ENCODE data around the gene NOXO1. TPM values are rescaled to one million over a fixed set of nuclear protein-coding genes. Genes with fewer than 3 reads are reported as not detected.
A peak's percentile ranks its signal among the peaks of the same experiment; 100 is the strongest.
"Not testable (repeated sequence)": the region's sequence is repeated elsewhere in the genome, so short reads cannot be mapped to it uniquely, and the experiment has no call there.

The NOXO1 gene
- total RNA-seq, 1 donor from 2014 or later: 4.6 TPM

DNA sequence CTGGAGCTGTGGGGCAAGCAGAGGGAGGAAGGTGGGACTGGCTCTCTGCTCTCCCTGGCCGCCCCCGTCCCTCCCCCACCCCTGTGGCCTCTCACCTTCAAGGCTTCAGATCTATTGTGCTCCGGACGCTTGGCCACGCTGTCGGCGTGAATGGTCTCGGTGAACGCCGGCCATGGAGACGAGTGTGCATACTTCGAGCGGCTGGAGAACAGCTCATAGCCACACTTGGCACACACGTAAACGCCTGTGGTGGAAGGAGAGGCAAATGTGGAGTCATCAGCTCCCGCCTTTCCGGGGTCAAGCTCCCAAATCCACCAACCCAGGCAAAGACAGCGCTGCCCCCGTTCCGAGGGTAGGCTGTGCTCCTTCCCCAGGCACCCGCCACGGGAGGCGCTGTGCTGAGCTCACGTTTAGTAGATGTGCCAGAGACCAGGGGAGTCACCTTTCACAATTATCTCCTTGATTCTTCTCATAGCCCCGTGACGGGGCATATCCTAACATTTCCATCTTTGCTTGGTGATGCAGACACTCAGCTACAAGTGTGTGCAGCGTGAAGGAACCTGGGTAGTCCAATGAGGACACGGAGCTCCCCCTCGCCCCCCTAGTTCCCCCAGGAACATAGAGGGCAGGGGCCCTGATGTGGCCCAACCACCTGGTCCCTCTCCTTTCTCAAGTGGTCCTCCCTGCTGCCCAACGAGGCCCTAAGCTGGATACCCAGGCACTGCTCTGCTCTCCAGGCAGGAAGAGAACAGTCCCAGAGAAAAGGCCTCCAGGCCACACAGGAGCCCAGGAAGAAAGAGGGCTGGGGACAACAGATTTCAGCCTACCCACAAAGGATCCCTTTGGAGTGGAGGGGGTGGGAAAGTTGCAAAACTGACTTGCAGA lies 39.9 kb downstream of the NOXO1 start:
- ATAC-seq: no peak

DNA sequence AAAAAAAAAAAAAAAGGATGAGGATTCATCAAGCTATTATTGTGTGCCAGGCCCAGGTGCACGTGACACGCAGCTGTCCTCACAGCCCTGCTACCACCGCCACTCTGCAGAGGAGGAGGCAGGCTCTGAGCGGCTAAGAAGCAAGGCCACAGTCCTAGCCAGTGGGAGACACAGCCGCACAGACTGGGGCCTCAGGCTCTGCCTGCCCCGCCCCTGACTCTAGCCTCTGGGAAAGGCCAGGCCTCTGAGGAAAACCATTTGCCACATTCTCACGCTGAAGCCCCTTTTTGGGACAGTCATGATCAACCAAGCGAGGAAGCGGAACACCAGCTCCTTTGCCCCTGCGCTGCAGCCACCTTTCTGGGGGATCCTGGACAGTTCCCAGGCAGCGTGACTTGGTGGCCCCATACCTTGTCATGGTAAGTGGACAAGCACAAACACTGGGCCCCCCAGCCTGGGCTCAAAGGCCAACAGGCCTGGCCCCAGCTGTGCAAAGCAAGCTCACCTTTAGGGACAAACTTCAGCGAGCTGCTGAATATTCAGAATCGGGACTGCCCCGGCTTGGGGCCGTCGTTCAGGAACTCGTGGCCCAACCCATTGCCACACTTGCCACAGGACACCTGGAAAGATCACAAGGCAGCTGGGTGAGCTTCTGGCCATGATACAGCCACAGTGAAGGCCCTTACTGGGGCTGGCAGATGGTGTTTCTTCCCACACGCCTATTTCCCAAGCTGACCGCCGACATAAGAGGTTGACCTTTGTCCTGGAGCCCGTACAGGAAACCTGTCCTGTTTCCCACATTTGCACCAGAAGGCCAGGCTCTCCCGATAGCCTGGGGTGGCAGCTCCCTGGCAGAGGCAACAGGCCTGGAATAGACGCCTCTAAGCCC lies 40.8 kb downstream of the NOXO1 start:
- ATAC-seq: no peak

DNA sequence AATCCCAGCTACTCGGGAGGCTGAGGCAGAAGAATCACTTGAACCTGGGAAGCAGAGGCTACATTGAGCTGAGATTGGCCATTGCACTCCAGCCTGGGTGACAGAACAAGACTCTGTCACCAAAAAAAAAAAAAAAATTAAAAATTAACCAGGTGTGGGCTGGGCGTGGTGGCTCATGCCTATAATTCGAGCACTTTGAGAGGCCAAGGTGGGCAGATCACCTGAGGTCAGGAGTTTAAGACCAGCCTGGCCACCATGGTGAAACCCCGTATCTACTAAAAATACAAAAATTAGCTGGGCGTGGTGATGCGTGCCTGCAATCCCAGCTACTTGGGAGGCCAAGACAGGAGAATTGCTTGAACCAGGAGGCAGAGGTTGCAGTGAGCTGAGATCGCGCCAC lies 41.4 kb downstream of the NOXO1 start:
- ATAC-seq: not testable (repeated sequence)

DNA sequence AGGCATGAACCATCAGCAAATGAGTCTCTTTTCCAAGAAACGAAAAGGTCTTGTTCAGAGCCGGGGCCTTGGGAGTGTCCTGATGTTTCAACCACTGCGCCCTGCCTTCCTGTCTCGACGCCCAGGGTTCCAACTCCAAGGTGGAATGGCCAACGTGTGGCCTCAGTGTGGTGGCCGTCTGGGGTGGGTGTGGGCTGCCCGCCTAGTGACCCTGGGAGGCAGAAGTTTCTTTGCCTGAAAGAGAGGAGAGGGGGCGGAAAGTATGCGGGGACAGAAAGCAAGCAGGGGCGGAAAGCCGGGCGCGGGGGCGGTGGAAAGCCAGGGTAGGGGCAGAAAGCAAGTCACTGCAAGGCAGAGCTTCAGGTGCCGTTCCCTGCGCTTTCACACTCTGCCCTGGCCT lies 42.4 kb downstream of the NOXO1 start:
- ATAC-seq: no peak

DNA sequence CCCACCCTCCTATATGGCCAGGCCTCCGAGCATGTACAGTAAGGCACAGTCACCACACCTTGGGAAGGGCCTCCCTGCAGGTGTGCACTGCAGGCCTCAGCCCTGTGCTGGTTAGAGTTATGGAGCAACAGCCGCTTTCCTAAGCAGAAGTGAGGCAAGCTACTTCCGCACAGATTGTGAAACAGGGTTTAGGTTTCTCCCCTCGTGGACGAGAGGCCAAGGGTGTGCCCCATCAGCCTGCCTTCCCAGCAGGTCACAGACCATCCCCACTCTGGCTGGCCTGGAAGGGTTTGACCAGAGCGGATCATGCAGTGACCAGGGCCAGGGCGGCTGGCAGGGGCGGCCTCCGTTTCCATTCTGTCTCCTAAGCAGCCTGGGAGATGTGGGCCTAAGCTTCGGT lies 43.0 kb downstream of the NOXO1 start:
- ATAC-seq: peak; percentile 34

DNA sequence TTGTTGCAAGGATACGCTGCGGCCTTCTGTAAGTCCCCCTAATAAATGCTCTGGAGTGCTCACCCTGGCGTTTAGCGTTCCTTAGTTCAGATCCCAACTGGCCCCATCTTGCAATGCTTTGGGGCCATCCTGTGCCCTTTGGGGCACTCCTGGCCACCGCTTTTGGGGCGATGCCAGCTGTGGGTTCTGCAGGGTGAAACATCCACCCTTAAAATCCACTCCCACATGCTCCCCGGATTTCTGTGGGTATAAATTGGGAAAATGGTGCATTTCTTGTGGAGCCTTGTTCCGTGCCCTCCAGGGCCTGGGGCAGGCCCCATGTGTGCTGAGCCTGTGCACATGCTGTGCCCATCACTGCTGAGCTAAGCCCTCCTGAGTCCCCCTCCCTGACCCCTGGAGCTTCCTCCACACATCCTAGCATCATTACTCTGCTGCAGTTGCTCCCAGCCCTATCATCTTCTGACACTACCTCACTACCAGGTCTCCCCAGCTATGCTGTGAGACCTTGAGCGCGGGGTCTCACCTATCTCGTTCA lies 44.3 kb downstream of the NOXO1 start:
- no peak for ATAC-seq

DNA sequence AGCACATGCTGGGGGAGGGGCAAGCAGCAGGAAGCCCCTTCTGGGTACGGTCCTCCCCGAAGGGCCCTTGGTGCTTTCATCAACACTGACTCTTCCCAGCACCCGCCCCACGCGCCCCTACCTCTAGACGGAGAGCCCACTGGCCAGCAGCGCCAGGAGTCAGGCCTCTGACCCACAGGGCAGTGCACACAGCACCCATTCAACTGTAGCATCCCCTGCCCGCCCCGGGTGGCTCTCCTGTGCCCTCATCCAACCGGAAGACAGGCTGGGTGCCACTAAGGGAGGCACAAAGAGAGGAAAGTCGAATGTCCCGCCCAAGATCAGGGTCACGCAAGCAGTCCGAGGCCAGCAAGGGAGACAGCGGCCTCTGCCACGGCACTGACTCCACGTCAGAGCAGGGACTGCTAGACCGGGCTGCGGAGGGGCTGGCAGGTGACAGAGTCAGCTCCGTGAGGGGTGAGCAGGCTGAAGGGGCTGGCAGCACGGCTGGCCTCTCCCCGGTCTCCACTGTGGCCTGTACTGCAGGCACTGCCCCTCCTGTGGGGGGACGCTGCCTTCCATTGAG lies 48.1 kb downstream of the NOXO1 start:
- ATAC-seq: no peak

DNA sequence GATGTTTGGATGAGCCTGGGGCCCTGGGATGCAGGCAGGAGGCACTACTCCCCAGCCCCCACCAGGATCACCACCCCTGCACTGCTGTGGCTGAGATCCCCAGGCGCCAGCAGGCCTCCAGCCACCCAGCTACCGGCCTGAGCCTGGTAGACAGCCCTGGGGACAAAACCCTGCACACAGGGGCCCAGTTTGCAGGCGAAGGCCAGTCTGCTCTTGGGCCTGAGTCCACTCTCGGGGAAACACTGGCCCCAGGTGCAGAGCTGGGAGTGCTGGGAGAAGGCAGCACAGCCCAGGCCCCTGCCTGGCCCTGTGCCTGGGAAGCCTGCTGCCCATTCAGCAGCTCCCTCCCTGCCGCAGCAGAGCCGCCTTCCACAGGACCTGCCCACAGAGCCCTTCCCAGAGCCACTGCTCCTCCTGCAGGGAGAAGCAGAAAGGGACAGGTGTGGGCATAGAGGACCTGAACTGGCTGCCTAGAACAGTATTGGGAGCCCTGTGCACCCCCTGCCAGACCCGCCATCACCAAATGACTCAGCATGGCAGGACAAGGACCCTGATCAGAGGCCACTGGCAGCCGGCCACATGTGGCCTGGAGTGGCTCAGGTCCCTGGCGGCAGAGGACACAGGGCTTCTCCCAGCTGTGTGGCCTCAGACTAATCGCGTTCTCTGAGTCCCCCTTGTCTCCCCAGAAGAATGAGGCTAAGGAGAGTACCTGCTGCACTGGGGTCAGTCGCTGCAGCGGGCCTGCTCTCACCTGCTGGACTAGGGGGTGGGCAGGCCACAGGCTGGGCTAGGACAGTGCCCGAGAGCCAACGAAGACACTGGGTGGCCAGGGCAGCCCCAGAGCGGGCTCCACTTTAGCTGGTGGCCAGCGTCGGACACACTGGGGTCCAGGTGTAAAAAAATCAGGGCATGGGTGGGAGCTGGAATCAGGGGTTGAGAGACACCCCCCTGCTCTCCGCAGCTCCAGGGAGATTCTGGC lies 48.9 kb downstream of the NOXO1 start:
- ATAC-seq: peak; percentile 11

DNA sequence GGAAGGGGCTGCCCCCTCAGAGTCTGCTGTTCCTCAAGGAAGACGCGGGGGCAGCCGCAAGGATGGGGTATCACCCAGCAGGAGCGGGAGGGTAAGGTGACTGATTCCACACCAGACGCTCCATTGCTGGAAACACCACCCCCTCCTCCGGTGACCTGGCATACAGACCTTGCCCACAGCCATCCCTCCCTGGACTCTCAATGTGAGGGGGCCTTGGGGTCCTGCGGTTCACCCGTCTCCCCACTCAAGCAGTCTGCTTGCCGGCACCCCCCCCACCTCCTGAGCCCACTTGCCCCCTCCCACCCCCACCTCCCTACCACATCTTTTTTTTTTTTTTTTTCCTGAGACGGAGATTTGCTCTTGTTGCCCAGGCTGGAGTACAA lies 50.9 kb downstream of the NOXO1 start:
- ATAC-seq: no peak

DNA sequence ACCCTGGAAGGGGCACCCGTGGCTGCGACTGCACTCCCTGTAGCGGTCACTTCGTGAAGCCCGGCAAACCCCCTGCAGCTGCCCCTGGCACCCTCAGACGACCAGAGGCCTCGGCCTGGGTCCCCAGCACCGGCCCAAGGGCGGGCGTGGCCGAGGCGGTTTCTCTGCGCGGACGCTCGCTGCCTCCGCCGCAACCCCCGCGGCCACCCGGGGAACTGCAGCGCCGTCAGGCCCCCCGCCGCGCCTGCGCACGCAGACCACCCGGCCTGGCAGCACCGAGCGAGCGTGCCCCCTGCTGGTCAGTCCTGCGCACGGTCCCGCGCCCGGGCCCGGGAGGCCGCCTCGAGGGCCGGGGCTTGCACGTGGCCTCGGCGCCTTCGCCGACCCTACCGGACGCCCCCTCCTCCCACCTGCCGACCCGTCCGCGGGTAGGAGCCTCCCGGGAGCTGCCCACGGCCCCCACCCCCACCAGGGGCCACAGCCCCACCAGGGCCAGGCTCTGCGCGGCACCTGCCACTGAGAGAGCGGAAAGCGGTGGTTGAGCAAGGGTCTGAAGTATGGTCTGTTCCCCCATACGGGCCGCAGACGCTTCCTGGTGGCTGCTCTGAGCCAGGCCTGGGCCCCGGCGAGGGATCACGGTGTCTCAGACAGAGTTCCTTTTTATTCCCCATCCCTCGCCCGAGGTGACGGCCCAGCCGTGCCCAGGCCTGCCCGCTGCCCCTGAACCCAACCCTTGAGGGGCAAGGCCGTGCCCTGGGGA lies 51.5 kb downstream of the NOXO1 start:
- peak; percentile 94 for ATAC-seq

DNA sequence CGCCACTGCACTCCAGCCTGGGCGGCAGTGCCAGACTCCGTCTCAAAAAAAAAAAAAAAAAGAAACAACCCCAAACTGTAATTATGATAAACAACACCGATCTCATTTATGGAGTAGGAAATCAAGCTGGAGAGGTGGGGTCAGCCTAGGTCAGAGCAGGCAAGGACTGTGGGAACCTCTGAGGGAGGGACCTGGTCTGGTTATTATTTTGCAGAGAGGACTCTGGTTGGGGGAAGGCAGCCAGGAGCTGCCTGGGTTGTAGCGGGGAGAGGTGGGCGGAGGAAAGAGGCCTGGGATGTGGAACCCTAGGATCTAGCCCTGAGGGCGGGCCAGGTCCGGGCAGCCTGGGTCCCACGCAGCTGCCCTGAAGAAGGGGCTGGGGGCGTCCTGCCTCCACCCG lies 52.2 kb downstream of the NOXO1 start:
- ATAC-seq: peak; percentile 12

Other genes with a start within 250 kb of the NOXO1 start
- 29.6 TPM for gene NME3, start 209.9 kb downstream of the NOXO1 start, total RNA-seq
- gene EME2, start 208.7 kb downstream of the NOXO1 start, total RNA-seq: 13.0 TPM
- 98.6 TPM for gene MRPS34, start 208.3 kb downstream of the NOXO1 start, total RNA-seq
- 23.5 TPM for gene SPSB3, start 198.9 kb downstream of the NOXO1 start, total RNA-seq
- 45.6 TPM for gene NUBP2, start 198.5 kb downstream of the NOXO1 start, total RNA-seq
- not detected for gene IGFALS, start 187.8 kb downstream of the NOXO1 start, total RNA-seq
- 16.9 TPM for gene HAGH, start 154.6 kb downstream of the NOXO1 start, total RNA-seq
- gene FAHD1, start 154.3 kb downstream of the NOXO1 start, total RNA-seq: 28.1 TPM
- gene MEIOB, start 109.3 kb downstream of the NOXO1 start, total RNA-seq: not detected
- 1.4 TPM for gene HS3ST6, start 63.1 kb downstream of the NOXO1 start, total RNA-seq
- 44.0 TPM for gene MSRB1, start 38.3 kb downstream of the NOXO1 start, total RNA-seq
- gene RPL3L, start 26.8 kb downstream of the NOXO1 start, total RNA-seq: 0.12 TPM
- 115 TPM for gene NDUFB10, start 21.9 kb downstream of the NOXO1 start, total RNA-seq
- 3,204 TPM for gene RPS2, start 16.6 kb downstream of the NOXO1 start, total RNA-seq
- not detected for gene RNF151, start 14.6 kb downstream of the NOXO1 start, total RNA-seq
- 31.5 TPM for gene TBL3, start 9.4 kb downstream of the NOXO1 start, total RNA-seq
- gene GFER, start 2.7 kb upstream of the NOXO1 start, total RNA-seq: 17.0 TPM
- 0.16 TPM for gene SYNGR3, start 8.5 kb upstream of the NOXO1 start, total RNA-seq
- 41.0 TPM for gene ZNF598, start 28.4 kb upstream of the NOXO1 start, total RNA-seq
- gene NPW, start 38.3 kb upstream of the NOXO1 start, total RNA-seq: 0.80 TPM
- gene NHERF2, start 45.4 kb upstream of the NOXO1 start, total RNA-seq: 21.6 TPM
- gene NTHL1, start 66.4 kb upstream of the NOXO1 start, total RNA-seq: 15.8 TPM
- gene TSC2, start 66.5 kb upstream of the NOXO1 start, total RNA-seq: 49.5 TPM
- gene PKD1, start 154.4 kb upstream of the NOXO1 start, total RNA-seq: 34.8 TPM
- gene RAB26, start 167.2 kb upstream of the NOXO1 start, total RNA-seq: 6.0 TPM
- 96.6 TPM for gene TRAF7, start 174.3 kb upstream of the NOXO1 start, total RNA-seq
- 0.08 TPM for gene CASKIN1, start 215.1 kb upstream of the NOXO1 start, total RNA-seq
- 28.5 TPM for gene MLST8, start 224.0 kb upstream of the NOXO1 start, total RNA-seq
- 0.36 TPM for gene BRICD5, start 229.4 kb upstream of the NOXO1 start, total RNA-seq
- 6.6 TPM for gene PGP, start 233.4 kb upstream of the NOXO1 start, total RNA-seq
- gene E4F1, start 242.1 kb upstream of the NOXO1 start, total RNA-seq: 10.7 TPM